Islet precursor cell (in vitro differentiated cells): ENCODE results near the gene GLT8D2.
"Not testable (repeated sequence)": the region's sequence is repeated elsewhere in the genome, so short reads cannot be mapped to it uniquely, and the experiment has no call there.

Experiments
- DNase-seq: peaks from one replicate; pipeline ENCODE4 v3.0.0-alpha.2; 2018

Gene GLT8D2

GRCh38 chr12:104050436-104050835 is 449 bp upstream of the GLT8D2 start:
- DNase-seq: no peak

- DNase-seq: no peak
Observed at GRCh38 chr12:104049278-104049902, 597 bp downstream of the GLT8D2 start.

GRCh38 chr12:104048811-104049210 is 1.2 kb downstream of the GLT8D2 start:
- no peak for DNase-seq

- no peak for DNase-seq
Observed at GRCh38 chr12:104048162-104048561, 1.8 kb downstream of the GLT8D2 start.

- no peak for DNase-seq
Observed at GRCh38 chr12:104046306-104046705, 3.7 kb downstream of the GLT8D2 start.

- no peak for DNase-seq
Observed at GRCh38 chr12:104044158-104044557, 5.8 kb downstream of the GLT8D2 start.

- no peak for DNase-seq
Observed at GRCh38 chr12:104042580-104042979, 7.4 kb downstream of the GLT8D2 start.

GRCh38 chr12:104039769-104040168 is 10.2 kb downstream of the GLT8D2 start:
- DNase-seq: not testable (repeated sequence)

GRCh38 chr12:104036143-104036542 is 13.8 kb downstream of the GLT8D2 start:
- not testable (repeated sequence) for DNase-seq

GRCh38 chr12:104030596-104030995 is 19.4 kb downstream of the GLT8D2 start:
- DNase-seq: not testable (repeated sequence)

GRCh38 chr12:104026841-104027599 is 23.0 kb downstream of the GLT8D2 start:
- no peak for DNase-seq

GRCh38 chr12:104025771-104026170 is 24.2 kb downstream of the GLT8D2 start:
- no peak for DNase-seq

- no peak for DNase-seq
Observed at GRCh38 chr12:104024348-104024747, 25.6 kb downstream of the GLT8D2 start.

- no peak for DNase-seq
Observed at GRCh38 chr12:104023710-104024109, 26.3 kb downstream of the GLT8D2 start.

- DNase-seq: no peak
Observed at GRCh38 chr12:104022786-104023185, 27.2 kb downstream of the GLT8D2 start.

GRCh38 chr12:104021862-104022261 is 28.1 kb downstream of the GLT8D2 start:
- not testable (repeated sequence) for DNase-seq

GRCh38 chr12:104012331-104012730 is 37.7 kb downstream of the GLT8D2 start:
- DNase-seq: no peak

GRCh38 chr12:104011253-104011652 is 38.7 kb downstream of the GLT8D2 start:
- no peak for DNase-seq

- no peak for DNase-seq
Observed at GRCh38 chr12:104010606-104011169, 39.3 kb downstream of the GLT8D2 start.

- DNase-seq: no peak
Observed at GRCh38 chr12:104010121-104010520, 39.9 kb downstream of the GLT8D2 start.

- no peak for DNase-seq
Observed at GRCh38 chr12:104006929-104007328, 43.1 kb downstream of the GLT8D2 start.

- DNase-seq: no peak
Observed at GRCh38 chr12:104003596-104003995, 46.4 kb downstream of the GLT8D2 start.

GRCh38 chr12:104002686-104003085 is 47.3 kb downstream of the GLT8D2 start:
- DNase-seq: no peak

GRCh38 chr12:104000807-104001434 is 49.1 kb downstream of the GLT8D2 start:
- DNase-seq: no peak
